D341Med (cell line): ENCODE data around the gene C1S.
"Not testable (repeated sequence)": the region's sequence is repeated elsewhere in the genome, so short reads cannot be mapped to it uniquely, and the experiment has no call there.

ENCODE experiments used
- DNase-seq: peaks from one replicate; pipeline ENCODE4 v3.0.0; 2012; ENCODE audit warnings: low spot score

C1S gene

DNA sequence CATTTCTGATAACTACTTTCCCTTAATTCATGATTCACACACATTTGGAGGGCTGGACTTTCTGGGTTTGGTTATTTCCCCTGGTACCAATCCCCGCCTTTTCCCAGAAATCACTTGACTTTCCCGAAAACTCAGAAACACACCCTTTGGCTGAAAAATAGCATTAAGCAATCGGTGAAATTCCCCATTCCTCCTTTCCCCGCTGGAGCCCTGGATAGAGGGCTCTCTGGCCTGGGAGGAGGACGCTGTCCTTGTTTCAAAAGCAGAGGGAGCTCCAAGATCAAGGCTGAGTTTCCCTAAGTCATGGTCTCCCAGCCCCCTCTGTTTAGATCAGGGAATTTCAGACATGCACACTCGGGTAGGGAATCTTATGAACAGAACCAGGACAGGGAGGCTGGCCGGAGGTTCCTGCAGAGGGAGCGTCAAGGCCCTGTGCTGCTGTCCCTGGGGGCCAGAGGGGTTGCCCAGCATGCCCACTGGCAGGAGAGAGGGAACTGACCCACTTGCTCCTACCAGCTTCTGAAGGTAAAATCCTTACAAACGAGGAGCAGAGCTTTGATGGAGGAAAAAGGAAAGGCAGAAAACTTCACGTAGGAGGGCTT lies at the start of gene C1S:
Gene C1S, plus strand, starts transcription at position 366 of the 602 bp plus-strand sequence. CDS start 1,195 bp downstream, outside the sequence.
- DNase-seq: peak; percentile 74

DNA sequence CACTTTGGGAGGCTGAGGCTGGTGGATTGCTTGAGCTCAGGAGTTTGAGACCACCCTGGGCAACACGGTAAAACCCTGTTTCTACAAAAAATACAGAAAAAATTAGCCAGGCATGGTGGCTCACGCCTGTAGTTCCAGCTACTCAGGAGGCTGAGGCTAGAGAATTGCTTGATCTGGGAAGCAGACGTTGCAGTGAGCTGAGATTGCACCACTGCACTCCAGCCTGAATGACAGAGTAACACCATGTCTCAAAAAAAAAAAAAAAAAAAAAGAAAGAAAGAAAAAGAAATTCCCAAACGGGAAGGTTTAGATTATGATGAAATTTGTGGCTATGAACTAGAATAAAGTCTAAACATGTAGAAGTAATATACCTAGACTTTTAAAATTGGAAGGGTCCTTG lies 49.1 kb upstream of the C1S start:
- not testable (repeated sequence) for DNase-seq

DNA sequence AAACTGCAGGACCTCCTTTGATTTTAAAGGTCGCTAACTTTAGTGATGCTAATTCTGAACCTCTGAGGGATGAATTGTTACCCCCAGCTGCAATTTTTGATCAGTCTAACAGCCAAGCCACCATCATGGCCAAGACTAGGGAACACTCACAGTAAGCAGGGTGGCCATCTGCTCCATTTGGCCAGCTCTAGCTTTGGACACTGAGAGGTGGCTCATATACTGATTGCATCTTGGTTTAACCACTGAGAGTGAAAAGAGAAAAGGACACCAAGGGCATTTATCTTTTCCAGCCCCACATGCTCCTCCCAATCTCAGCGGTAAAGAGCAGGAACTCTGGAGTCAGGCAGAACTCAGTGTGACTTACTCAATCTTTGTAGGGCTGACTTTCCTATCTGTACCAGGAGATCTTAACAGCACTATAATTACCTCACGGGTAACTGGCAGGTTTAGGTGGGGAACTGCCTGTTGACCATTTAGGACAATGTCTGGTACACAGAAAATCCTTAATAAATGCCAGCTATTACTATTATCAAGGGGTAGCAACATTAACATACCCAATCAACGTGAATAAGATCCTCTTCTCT lies 48.4 kb upstream of the C1S start:
- DNase-seq: no peak

DNA sequence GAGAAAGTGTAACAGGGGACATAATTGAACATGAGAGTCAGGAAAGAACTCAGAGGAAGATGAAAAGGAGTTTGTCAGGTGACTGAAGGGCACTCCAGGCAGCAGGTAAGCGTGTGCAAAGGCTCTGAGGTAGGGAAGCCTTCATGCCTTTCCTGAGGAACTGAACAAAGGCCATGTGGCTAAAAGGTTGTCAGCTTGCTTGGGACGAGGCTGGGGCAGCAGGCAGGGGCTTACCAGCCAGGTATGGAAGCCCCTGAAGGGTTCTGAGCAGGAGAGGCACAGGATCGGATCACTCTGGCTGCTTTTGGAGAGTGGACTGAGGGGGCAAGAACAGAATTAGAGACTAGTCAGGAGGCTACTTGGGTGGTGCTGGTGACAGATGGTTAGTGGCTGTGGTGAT lies 47.4 kb upstream of the C1S start:
- no peak for DNase-seq

DNA sequence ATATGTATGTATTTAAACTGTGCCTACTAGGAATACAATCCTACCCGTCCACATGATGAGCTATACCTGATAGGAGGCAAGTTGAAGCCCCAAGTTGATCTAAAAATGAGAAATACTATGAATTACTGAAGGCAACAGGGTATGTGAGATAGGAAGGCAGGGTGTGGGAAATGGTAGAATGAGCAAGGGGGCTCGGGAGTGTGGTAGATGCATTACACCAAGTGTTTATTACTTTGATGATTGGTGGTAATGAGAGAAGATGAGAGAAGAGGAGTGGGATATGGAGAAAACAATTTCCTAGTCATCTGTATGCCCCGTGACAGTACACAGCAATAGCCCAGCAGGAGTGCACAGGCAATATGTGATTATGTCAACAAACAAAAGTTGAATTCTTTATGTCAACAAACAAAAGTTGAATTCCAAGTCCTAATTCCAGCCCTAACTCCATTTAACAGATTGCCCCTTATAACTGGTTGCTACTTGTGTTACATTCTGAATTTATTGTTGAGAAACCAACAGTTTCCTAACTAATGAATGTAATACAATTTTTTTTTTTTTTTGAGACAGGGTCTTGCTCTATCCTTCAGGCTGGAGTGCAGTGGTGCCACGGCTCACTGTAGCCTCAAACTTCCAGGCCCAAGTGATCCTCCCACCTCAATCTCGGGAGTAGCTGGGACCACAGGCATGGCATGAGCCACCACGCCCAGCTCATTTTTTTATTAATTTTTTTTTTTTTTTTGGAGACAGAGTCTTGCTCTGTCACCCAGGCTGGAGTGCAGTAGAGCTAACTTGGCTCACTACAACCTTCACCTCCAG lies 44.8 kb upstream of the C1S start:
- no peak for DNase-seq

DNA sequence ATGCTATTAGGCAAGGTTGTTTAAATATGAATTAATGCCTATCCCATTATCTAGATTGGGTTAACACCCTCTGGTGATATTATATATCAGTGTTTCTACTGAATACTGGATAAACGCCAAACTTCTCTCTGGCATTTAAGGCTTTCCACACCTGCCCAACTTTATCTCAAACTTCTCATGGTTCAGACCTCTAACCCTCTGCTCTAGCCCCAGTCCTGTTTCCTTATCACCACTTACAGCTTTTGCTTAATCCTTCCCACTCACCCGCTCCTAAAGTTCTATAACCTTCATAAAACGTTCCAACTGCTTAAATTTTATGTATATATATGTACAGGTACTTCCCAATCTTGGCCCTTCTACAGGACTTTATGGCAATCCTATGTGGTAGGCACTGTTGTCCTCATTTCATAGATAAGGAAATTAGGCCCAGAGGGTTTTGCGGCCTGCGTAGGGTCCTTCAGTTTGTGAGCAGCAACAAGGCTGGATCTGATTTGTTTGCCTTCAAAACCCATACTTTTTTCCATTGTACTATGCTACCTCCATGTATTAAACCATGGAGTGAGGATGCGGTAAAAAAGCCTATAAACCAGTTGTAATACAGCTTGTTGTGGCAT lies 43.5 kb upstream of the C1S start:
- no peak for DNase-seq

DNA sequence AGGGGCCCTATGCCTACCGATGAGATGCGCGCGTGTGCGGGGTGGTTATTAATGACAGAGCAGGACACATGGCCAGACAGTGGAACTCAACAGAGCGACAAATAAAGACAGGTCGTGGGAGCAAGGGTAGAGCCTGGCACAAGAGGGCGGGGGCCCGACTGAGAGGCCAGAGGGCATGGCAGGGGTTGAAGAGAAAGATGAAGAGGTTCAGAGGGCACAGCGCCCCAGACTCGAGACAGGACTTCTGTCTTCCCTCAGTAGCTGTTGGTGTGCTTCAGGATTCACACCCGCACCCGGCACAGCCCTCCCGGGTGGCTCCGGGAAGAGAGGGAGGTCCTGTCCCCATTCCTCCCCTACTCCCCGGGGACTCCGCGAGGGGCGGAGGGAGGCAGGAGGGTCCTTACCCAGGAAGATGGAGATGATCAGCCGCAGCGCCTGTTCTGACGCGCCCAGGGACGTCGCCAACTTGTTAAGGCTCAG lies 42.6 kb upstream of the C1S start:
- DNase-seq: peak; percentile 88

DNA sequence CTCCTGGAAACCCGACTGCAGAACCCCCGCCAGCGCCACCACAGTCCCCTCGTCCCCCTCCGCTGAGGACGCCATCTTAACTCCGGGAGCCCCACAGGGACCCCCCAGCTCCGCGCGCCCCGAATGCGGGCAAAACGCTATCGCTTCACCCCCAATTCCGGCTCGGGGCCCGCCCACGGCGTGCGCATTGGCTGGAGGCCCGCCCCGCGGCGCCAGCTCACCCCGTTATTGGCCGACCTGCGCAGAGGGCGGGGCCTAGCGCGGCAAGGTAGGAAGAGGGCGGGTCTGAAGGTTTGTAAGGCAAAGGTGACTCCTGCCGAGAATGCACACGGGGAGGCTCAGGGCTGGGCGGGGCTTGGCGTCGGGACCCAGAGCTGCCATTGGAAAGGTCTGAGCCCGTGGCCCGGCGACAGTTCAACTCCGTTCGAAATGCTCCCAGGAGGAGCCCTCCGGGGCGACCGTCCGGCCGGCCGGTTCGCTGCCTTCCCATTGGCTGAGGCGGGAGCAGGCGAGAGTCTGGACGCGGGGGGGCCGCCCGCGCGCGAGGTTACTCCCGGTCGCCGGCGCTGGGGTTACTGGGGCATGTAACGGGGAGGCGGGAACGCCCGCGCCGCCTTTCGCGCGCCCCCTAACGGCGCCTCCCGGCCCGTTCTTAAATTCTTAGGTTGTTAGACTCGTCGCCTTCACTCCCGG lies 42.0 kb upstream of the C1S start, which contains the start of gene LPCAT3:
Gene LPCAT3, minus strand, starts transcription at position 127 of the 693 bp plus-strand sequence. Its CDS starts 52 bp downstream, at position 75.
- peak; percentile 98 for DNase-seq

DNA sequence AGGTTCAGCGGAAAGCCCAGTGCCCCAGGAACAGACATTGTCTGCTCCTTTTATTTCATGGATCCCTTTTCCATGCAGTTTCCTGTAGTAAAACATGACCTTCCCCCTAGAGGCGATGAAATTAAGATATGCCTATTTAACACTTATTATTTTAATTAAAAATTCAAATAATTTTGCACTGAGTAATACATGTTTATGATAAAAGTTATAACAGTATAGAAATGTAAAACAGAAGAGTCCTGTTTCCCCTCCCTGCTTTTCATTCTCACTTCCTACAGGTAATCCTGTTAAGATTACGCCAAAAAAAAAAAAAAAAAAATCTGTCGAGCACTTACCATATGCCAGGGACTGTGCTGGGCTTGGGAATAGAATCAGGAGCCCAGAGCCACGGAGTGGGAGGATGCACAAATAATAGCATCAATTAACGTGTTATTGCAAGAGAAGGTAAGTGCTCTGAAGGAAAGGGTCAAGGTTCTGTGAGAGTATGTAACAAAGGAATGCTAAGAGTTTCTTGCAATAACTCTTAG lies 41.4 kb upstream of the C1S start:
- DNase-seq: peak; percentile 43

DNA sequence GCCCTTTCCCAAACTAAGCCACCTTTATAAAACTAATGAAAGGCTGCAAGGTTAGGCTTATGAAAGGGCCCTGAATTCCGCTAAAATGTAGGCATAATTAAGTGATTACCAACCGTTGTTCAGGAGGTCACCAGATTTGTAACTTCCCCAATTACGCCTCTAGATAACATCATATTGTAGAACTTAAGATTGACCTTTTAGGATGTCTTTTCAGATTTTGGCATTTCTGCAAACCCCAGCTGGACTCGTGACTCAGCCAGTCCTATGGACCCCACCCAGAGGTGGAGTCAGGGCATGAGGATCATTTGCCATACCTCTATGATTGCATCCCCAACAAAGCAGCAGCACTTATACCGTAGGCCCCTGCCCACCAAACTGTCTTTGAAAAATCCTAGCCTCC lies 38.6 kb upstream of the C1S start:
- no peak for DNase-seq

DNA sequence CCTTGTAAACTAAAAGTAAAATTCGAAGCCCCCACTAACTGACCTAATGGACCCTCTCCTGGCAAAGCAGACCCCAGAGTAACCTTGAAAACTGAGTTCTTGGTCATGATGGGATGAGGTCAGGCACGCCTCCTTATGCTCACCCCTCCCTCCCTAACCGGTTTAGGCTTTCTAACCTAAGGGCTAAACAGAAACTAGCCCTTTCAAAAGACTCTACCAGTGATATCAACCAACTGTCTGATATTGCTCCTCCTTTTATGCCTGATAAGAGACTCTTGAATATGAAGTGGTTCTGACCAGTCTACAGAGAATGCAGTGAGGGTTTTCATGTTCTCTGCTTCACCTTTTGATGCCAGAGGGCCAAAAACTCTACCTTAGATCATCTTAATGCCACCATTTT lies 37.4 kb upstream of the C1S start:
- DNase-seq: no peak

DNA sequence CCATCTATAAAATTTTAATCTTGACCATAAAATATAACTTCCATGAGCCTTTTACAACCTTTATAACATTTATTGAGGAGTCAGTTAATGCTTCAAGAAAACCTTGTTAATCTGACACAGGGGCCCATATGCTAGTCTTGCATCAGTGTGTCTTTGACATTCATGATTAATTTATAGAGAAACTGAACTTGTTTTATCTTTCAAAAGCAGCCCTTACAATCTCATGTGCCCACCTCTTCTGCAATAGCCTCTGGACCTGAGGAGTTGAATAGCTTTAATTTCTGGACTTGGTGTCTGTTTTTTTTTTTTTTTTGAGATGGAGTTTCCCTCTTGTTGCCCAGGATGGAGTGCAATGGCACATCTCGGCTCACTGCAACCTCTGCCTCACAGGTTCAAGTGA lies 33.7 kb upstream of the C1S start:
- no peak for DNase-seq

DNA sequence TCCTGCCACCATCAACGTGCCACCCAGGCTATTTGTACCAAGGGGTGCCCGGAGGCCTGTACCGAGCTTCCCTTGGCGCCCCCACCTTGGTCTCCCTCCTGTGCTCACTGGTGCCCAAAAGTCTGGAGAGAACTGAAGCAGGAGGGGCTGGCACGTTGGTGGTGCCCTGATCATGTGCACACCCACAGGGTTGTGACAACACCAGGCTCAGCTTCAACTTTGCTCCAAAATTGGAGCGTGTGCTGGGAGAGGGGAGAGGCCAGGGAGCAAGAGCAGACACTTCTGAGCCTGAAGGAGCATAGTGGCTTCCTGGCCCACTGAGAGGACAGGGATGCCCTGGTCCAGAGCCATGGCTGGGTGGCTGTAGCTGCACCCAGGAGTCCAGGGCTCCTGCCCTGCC lies 29.2 kb upstream of the C1S start:
- no peak for DNase-seq

DNA sequence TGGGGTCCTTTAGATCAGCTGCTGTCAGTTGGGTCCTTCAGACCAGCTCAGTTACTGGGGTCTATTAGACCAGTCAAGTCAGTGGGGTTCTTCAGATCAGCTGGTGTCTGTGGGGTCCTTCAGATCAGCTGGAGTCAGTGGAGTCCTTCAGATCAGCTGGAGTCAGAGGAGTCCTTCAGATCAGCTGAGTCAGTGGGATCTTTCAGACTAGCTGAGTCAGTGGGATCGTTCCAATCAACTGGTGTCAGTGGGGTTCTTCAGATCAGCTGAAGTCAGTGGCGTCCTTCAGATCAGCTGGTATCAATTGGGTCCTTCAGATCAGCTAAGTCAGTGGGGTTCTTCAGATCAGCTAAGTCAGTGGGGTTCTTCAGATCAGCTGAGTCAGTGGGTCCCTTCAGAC lies 27.5 kb upstream of the C1S start:
- DNase-seq: no peak

DNA sequence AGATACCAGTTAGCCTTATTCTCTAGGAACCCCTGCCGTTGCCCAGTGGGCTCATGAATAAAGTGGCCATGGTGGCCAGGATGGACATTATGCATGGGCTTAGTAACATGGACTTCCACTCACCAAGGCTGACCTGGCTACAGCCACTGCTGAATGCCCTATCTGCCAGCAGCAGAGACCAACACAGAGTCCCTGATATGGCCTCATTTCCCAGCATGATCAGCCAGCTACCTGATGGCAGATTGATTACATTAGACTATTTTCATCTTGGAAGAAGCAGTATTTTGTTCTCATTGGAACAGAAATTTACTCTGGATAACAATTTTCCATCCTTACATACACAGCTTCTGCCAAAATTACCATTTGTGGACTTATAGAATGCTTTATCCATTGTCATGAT lies 26.1 kb upstream of the C1S start:
- DNase-seq: no peak

DNA sequence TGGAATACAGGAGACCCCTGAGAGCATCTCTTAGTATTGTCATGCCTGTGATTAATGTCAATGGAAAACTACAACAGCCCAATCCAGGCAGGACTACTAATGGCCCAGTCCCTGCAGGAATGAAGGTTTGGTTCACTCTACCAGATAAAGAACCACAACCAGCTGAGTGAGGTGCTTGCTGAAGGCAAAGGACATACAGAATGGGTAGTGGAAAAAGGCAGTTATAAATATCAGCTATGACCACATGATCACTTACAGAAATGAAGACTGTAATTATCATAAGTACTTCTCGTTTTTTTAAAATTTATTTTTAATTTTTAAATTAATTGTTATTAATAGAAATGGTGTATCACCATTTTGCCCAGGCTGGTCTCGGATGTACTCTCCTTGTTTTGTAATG lies 25.1 kb upstream of the C1S start:
- no peak for DNase-seq

DNA sequence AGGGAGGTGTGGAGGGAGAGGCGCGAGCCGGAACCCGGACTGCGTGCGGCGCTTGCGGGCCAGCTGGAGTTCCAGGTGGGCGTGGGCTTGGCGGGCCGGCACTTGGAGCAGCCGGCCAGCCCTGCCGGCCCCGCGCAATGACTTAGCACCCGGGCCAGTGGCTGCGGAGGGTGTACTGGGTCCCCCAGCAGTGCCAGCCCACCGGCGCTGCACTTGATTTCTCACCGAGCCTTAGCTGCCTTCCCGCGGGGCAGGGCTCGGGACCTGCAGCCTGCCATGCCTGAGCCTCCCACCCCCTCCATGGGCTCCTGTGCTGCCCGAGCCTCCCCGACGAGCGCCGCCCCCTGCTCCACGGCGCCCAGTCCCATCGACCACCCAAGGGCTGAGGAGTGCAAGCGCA lies 23.1 kb upstream of the C1S start:
- not testable (repeated sequence) for DNase-seq

DNA sequence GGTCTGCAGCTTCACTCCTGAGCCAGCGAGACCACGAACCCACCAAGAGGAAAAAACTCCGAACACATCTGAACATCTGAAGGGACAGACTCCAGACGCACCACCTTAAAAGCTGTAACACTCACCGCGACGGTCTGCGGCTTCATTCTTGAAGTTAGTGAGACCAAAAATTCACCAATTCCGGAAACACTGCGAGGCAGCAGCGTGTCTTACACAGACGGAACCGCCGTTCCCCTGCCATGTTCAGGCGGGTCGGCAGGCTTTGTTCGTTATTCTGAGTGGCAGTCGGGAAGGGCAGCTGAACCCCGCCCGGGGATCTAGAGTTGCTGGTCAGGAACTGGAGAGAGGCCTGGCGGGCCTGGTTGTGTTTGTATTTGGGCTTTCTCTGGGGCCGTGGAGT lies 21.9 kb upstream of the C1S start:
- no peak for DNase-seq

DNA sequence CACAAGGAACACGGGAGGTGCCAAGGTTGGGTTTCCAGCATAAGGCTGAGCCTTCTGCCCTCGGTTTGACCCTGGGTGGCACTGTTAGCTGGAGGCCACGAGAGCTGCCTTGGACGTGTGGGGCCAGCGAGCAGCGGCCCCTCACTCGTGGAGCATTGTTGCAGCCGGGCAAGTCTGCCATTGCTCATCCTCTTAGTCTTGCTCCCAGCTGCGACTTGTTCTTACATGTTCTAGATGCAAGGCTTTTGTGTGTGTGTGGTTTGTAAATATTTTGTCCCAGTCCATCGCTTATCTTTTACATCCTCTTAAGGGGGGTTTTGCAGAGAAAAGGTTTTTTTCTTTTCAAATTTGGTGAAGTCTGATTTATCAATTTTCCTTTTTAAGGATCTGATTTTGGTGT lies 21.1 kb upstream of the C1S start:
- DNase-seq: no peak

DNA sequence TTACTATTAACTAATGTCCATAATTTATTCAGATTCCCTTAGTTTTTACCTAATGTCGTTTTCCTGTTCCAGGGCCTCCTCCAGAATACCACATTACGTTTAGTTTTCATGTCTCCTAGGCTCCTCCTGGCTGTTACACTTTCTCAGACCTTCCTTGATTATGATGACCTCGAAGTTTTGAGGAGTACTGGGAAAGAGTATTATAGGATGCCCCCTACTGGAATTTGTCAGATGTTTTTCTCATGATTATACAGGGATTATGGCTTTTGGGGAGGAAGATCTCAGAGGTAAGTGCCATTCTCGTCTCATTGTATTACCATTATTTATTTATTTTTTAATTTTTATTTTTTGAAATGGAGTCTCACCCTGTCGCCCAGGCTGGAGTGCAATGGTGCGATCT lies 17.7 kb upstream of the C1S start:
- peak; percentile 54 for DNase-seq

DNA sequence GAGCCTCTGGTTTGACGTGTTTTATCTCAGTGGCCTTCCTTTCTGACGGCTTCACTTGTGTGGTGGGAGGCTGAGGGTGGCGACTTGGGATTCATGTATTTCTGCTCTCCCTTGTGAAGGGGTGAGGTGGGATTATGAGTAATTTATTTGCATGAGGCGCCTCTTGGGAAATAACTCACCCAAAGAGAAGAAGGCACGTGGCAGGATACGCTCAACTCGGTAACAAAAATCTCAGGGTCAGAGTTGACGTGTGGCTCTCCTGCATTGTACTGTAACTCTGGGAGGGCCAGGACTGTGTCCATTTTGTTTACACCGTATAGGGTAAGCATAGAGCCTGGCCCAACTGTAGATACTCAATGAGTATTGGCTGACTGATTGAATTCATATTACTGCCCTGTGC lies 14.6 kb upstream of the C1S start:
- no peak for DNase-seq
